Hepatocyte (in vitro differentiated cells): ENCODE measurements around the gene MMP8.

ENCODE experiments used
- EZH2 ChIP-seq: fragments of 200-600 bp; sonication (generic); IDR thresholded peaks from 2 replicates; pipeline ENCODE4 v1.6.1; 2016; ENCODE audit warnings: antibody characterized with exemption, mild to moderate bottlenecking, borderline replicate concordance
- TF ChIP-seq, protein P1 (sequence below): fragments of 200-600 bp; sonication (generic); IDR thresholded peaks from 2 replicates; pipeline ENCODE4 v1.5.1; 2016; ENCODE audit warnings: antibody characterized with exemption, mild to moderate bottlenecking; ENCODE audit not compliant: poor library complexity

DNA sequence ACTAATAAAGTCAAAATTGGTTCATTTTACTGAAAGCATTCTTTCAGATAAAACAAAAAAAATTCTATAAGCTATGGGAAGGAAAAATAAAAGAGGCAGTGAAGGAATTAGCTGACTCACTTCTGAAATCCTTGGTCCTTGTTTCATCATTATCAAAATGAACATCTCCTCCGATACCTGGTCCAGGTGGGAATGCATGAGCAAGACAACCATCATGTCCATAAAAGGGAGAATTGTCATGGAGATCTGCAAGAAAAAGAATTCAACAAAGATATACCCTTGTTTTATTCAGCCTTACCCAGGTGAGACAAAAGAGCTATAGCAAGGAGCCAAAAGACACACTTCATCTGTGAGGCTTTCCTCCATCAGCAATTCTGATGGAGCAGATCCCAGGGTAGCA lies 28.5 kb upstream of the MMP8 start:
- TF ChIP-seq EZH2 = no peak
- TF ChIP-seq, protein P1, sequence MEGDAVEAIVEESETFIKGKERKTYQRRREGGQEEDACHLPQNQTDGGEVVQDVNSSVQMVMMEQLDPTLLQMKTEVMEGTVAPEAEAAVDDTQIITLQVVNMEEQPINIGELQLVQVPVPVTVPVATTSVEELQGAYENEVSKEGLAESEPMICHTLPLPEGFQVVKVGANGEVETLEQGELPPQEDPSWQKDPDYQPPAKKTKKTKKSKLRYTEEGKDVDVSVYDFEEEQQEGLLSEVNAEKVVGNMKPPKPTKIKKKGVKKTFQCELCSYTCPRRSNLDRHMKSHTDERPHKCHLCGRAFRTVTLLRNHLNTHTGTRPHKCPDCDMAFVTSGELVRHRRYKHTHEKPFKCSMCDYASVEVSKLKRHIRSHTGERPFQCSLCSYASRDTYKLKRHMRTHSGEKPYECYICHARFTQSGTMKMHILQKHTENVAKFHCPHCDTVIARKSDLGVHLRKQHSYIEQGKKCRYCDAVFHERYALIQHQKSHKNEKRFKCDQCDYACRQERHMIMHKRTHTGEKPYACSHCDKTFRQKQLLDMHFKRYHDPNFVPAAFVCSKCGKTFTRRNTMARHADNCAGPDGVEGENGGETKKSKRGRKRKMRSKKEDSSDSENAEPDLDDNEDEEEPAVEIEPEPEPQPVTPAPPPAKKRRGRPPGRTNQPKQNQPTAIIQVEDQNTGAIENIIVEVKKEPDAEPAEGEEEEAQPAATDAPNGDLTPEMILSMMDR = no peak
